ENCODE data around the gene FADD. TPM values are rescaled to one million over a fixed set of nuclear protein-coding genes. Genes with fewer than 3 reads are reported as not detected.

FADD gene
- total RNA-seq, 1 donor from 2014 or later: 42.1 TPM

GRCh38 chr11:70230840-70231710 is 28.0 kb downstream of the FADD start:
- intact Hi-C loops (cut with micrococcal nuclease): no loop called here

- intact Hi-C loops (cut with micrococcal nuclease): no loop called here
Measured at GRCh38 chr11:70233034-70233433, 29.9 kb downstream of the FADD start.

DNA sequence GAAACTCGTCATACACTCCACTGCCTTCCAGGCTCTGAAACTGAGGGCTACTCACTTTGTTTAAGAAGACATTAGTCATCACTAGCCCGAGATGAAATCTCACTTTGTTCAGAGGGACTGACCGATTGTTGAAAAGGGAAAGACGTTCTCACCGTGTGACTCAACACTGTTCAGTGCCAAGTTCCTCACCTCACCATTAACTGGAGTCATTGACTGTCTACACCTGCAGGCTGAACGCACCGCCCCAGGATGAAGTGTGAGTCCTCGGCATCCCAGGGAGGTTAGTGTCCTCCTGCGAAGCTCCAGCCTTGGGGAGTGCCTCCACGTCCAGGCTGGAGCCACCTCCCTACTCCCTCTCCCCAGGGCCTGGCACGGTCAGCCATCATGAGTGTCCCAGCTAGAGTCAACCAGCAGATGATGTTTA is 30.4 kb downstream of the FADD start:
- intact Hi-C loops (cut with micrococcal nuclease): no loop called here

GRCh38 chr11:70233962-70234361 is 30.9 kb downstream of the FADD start:
- intact Hi-C loops (cut with micrococcal nuclease): no loop called here

GRCh38 chr11:70240337-70240736 is 37.2 kb downstream of the FADD start:
- intact Hi-C loops (cut with micrococcal nuclease): no loop called here

- intact Hi-C loops (cut with micrococcal nuclease): no loop called here
Measured at GRCh38 chr11:70241709-70242108, 38.6 kb downstream of the FADD start.

DNA sequence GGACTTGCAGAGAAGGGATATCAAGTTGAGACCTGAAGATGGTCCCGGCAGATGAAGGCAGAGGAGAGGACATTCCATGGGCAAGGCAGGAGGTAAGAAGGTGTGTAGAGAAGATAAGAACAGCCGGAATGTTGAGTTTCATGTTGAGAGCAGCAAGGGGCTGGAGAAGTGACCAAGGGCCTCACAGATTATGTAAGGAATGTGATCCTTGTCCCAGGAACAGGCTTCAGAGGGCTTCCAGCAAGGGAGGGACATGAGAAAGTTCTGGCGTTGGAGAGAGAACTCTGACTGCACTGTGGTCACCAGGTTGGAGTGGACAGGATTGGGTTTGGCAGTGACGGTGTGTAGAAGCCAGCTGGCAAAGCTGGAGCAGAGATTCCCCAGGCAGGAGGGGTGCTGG is 39.8 kb downstream of the FADD start:
- intact Hi-C loops (cut with micrococcal nuclease): no loop called here

GRCh38 chr11:70243912-70244652 is 41.0 kb downstream of the FADD start:
- intact Hi-C loops (cut with micrococcal nuclease): no loop called here

DNA sequence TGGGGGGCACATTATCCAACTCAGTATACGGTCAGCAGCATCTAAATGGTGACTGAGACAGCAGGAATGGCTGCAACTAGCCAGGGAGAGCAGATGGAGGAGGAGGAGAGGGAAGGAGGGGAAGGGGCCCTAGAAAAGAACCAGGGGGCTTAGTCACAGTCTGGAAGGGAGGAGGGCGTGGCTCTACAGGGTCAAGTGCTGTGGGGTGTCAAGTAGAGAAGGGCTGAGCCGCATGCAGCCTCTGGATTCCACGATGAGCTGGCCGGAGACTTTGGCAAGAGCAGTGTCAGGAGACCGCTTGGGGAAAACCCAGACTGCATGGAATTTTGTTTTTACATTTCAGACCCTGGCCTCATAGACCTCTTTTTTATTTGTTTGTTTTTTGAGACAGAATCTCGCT is 41.6 kb downstream of the FADD start:
- intact Hi-C loops (cut with micrococcal nuclease): no loop called here

DNA sequence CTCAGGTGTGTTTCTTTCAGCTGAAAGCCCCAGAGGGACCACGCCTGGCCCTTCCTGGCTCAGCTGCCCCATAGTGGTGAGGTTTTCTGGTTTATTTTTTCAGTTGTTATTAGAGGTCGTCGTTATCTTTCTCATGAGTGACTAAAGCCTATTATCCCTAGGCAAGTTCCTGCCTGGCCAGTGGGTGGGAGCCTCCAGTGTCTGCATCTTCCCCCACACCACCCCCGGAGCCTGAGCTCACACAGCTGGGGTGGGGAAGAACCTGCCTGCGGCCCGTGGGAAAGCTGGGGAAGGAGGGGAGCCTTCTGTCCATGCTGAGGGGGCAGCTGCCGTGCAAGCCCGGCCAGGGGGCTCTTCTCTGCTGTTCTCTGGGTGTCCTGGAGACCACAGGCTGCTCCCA is 43.1 kb downstream of the FADD start:
- intact Hi-C loops (cut with micrococcal nuclease): no loop called here

DNA sequence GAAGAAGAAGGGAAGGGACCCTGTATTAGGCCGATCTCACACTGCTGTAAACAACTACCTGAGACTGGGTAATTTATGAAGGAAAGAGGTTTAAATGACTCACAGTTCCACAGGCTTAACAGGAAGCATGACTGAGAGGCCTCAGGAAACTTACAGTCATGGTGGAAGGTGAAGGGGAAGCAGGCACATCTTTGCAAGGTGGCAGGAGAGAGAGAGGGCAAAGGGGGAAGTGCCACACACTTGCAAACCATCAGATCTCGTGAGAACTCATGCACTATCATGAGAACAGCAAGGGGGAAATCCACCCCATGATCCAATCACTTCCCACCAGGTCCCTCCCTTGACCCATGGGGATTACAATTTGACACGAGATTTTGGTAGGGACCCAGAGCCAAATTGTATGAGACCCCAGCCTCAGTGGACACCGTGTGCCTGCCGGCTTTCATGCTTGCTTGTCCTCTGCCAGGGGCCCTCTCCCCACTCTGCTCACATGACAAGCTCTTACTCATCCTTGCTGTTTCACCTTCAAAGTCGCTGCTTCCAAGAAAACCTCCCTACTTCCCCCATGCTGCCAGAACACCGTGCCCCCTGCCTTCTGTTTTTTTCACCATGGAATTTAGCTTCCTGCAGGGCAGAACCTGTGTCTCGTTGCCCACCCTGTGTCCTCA is 44.1 kb downstream of the FADD start:
- intact Hi-C loops (cut with micrococcal nuclease): no loop called here

DNA sequence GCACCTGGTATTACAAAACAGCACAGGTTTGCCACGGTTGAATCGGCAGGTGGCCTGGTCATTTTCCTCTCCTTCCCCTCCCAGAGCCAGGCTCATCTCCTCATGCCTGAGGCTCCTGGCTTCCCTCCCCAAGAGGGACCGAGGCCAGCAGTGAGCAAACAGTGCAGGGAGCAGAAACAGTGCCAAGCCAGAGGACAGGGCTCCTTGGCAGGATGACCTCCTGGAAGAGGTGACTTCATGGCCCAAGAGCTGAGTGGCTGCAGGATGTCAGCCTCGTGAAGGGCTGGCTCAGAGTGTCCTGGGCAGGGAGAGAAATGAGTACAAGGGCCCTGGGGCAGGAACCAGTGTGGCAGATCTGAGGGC is 44.6 kb downstream of the FADD start:
- intact Hi-C loops (cut with micrococcal nuclease): no loop called here

DNA sequence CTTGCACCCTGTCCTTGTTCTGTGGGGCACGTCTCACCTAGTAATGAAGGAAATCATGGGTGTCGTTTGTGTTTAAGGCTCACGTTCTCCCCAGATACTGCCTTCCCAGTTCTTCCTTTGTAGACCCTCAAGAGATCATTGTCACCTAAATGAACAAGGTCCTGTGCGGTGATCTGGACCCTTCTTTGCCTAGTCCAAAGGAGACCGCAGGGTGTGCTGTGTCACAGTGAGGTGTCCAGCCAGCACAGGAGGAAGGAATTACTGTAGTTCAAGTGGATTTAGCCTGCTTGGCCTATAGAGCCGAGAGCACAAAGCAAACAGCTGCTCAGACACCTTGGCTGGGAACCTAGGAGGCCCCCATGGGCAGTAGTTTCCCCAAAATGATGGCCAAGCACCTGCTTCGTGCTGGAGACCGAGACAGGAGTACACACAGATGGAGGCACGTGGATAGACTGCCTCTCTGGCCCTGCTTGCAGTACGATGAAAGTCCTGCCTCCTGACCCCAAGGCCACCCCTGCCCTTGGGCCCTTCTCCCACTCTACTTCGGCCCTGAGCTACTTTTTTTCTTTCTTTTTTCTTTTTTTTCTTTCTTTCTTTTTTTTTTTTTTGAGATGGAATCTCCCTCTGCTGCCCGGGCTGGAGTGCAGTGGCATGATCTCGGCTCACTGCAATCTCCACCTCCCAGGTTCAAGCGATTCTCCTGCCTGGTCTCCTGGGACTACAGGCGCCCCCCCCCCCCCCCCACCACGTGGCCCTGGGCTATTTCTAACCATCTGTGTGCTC is 48.0 kb downstream of the FADD start:
- intact Hi-C loops (cut with micrococcal nuclease): no loop called here

DNA sequence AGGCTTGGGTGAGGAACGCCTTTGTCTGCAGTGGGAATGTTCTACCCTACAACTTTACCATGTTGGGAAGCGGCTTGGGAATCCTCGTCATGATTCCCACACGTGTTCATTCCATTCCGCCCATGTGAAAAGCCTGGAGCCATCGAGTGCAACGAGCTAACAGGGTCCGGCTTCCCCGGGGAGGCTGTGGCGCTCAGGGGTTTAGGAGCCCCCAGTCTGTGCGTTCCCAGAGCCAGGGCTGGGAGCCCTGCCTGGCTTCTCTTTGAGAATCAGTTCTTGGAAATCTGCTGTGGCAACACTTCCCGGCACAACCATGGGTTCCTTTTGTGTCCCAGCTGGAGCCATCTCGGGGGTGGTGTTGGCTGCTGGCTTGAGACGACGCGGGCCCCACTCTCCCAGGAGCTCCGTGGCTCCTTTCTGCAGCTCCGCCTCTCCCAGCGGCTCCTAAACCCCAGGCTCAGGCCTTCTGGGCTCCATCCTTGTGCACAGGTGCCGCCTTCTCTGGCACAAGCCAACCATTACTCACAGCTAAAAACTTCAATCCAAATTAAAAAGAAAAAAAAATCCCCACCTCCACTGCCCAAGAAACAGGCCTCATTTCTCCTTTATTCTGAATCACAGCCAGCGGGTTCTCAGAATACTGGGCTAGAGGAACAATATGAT is 48.7 kb downstream of the FADD start:
- intact Hi-C loops (cut with micrococcal nuclease): no loop called here

DNA sequence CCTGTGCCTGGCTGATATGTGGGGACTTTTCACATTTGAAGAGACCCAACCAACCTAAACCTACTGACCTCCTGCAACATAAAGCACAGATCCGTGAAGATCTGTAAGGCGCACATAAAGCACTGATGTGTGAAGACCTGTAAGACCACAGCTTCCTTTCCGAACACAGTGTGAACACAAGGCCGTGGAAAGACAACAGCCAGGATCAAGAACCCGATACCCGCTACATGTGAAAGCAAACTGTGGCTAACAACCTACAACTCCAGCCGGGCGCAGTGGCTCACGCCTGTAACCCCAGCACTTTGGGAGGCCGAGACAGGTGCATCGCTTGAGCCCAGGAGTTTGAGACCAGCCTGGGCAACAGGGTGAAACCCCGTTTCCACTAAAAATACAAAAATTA is 49.7 kb downstream of the FADD start:
- intact Hi-C loops (cut with micrococcal nuclease): no loop called here

- intact Hi-C loops (cut with micrococcal nuclease): no loop called here
Measured at GRCh38 chr11:70255477-70256116, 52.5 kb downstream of the FADD start.

Data from T-helper 1 cell treated with Interleukin-12 subunit alpha and Interleukin-12 subunit beta and Interleukin-4 antibody, amounts not matched to agents 30 ng/mL and 1 ng/mL, for 36 hours (primary cell).